Measurements from ENCODE around the gene BMPR1B.
"Not testable (repeated sequence)": the region's sequence is repeated elsewhere in the genome, so short reads cannot be mapped to it uniquely, and the experiment has no call there.

BMPR1B gene

GRCh38 chr4:95049551-95050233 is 291.9 kb downstream of the BMPR1B start:
- DNase-seq, result no peak

GRCh38 chr4:95050980-95051701 is 293.4 kb downstream of the BMPR1B start:
- no peak for DNase-seq

GRCh38 chr4:95051702-95052020 is 293.9 kb downstream of the BMPR1B start:
- no peak for DNase-seq

GRCh38 chr4:95058991-95059390 is 301.2 kb downstream of the BMPR1B start:
- DNase-seq, result no peak

- no peak for DNase-seq
Measured at GRCh38 chr4:95059663-95060062, 301.9 kb downstream of the BMPR1B start.

GRCh38 chr4:95061220-95061619 is 303.5 kb downstream of the BMPR1B start:
- DNase-seq, result no peak

GRCh38 chr4:95061801-95062200 is 304.0 kb downstream of the BMPR1B start:
- DNase-seq, result not testable (repeated sequence)

- no peak for DNase-seq
Measured at GRCh38 chr4:95066050-95066449, 308.3 kb downstream of the BMPR1B start.

GRCh38 chr4:95068401-95068800 is 310.6 kb downstream of the BMPR1B start:
- no peak for DNase-seq

- DNase-seq, result no peak
Measured at GRCh38 chr4:95068818-95069478, 311.2 kb downstream of the BMPR1B start.

- DNase-seq, result no peak
Measured at GRCh38 chr4:95071851-95072250, 314.1 kb downstream of the BMPR1B start.

- DNase-seq, result no peak
Measured at GRCh38 chr4:95073646-95074045, 315.9 kb downstream of the BMPR1B start.

- DNase-seq, result no peak
Measured at GRCh38 chr4:95077864-95078263, 320.1 kb downstream of the BMPR1B start.

GRCh38 chr4:95080969-95081368 is 323.2 kb downstream of the BMPR1B start:
- no peak for DNase-seq

- DNase-seq, result no peak
Measured at GRCh38 chr4:95084584-95084983, 326.8 kb downstream of the BMPR1B start.

- no peak for DNase-seq
Measured at GRCh38 chr4:95085124-95085833, 327.5 kb downstream of the BMPR1B start.

GRCh38 chr4:95086551-95086950 is 328.8 kb downstream of the BMPR1B start:
- no peak for DNase-seq

- DNase-seq, result no peak
Measured at GRCh38 chr4:95087657-95088455, 330.1 kb downstream of the BMPR1B start.

- no peak for DNase-seq
Measured at GRCh38 chr4:95091272-95091671, 333.5 kb downstream of the BMPR1B start.

GRCh38 chr4:95092766-95093165 is 335.0 kb downstream of the BMPR1B start:
- no peak for DNase-seq

GRCh38 chr4:95093460-95093859 is 335.7 kb downstream of the BMPR1B start:
- DNase-seq, result no peak
